Thyroid gland (tissue), 4 donors: ENCODE results near the gene ATAD3B.

Experiments used
- CTCF ChIP-seq, 6 experiments: fragments of 200-600 bp in 3 of 6; fragments of 450-650 bp in 3 of 6; sonication (generic) in 3 of 6; IDR thresholded peaks; one replicate each; pipeline ENCODE4 v1.5.1; 2016 to 2019; ENCODE audit warnings: antibody characterized with exemption in 6 of 6, mild to moderate bottlenecking in 2 of 6, inconsistent platforms in 1 of 6, moderate library complexity in 1 of 6
- POLR2A ChIP-seq, 2 donors: fragments of 450-650 bp; IDR thresholded peaks; one replicate each; pipeline ENCODE4 v1.6.1; 2017; ENCODE audit warnings: antibody characterized with exemption in 2 of 2, mild to moderate bottlenecking in 2 of 2, moderate library complexity in 1 of 2

GRCh38 chr1:1429671-1430073 is 41.9 kb upstream of the ATAD3B start:
- TF ChIP-seq POLR2A (IDR thresholded peaks at IDR 0.05) (no peak), CTCF (IDR thresholded peaks at IDR 0.05) (no peak)
